Endothelial cell of umbilical vein (primary cell): ENCODE measurements around the gene VPS8. TPM values are rescaled to one million over a fixed set of nuclear protein-coding genes. Genes with fewer than 3 reads are reported as not detected.

Experiments
- BruUV-seq: library from RNA; stranded (reverse); fragments of 400-500 nt; replicated peaks from 2 replicates; lab custom pipeline; 2021; lab: Mats Ljungman, UMichigan
- CTCF ChIA-PET: fragments of 300-600, 350-600 bp; sonication (Branson Sonifier 250); formaldehyde crosslinking; loops from one replicate; lab custom pipeline; 2021; ENCODE audit warnings: antibody characterized with exemption, inconsistent platforms; lab: Charles Lee
- POLR2A ChIA-PET: fragments of 300-600, 350-600 bp; sonication (Branson Sonifier 250); formaldehyde crosslinking; loops from one replicate; lab custom pipeline; 2021; ENCODE audit warnings: antibody characterized with exemption, inconsistent platforms; lab: Charles Lee
- DNase-seq: peaks from one replicate; pipeline ENCODE4 v3.0.0-alpha.2; 2011; ENCODE audit warnings: low read depth, low spot score
- FAIRE-seq: peaks from 2 replicates; lab custom pipeline; 2011; peaks lifted over from hg19 to GRCh38; lab: Jason Lieb, UNC
- H2AFZ ChIP-seq: 2 replicates; pipeline ENCODE4 v1.6.0; 2012; ENCODE audit warnings: low read depth, low read length, control low read depth, inconsistent platforms
- H3K27ac ChIP-seq: 2 replicates; pipeline ENCODE4 v1.5.1; 2011; ENCODE audit warnings: low read depth, mild to moderate bottlenecking, control low read depth, low read length, moderate library complexity; ENCODE audit not compliant: insufficient read depth
- H3K27me3 ChIP-seq, 2 experiments: 2 replicates each; pipeline versions ENCODE4 v1.6.0 to v1.6.1; 2011; ENCODE audit warnings: low read length in 2 of 2, mixed read lengths in 1 of 2; ENCODE audit not compliant: control insufficient read depth in 2 of 2, insufficient read depth in 2 of 2
- H3K36me3 ChIP-seq, 2 experiments: 2 replicates in 1 of 2; 3 replicates in 1 of 2; pipeline ENCODE4 v1.5.1; 2011; ENCODE audit warnings: low read length in 2 of 2, mild to moderate bottlenecking in 1 of 2, moderate library complexity in 1 of 2; ENCODE audit not compliant: control insufficient read depth in 2 of 2, insufficient read depth in 2 of 2; ENCODE audit errors: extremely low read depth in 1 of 2
- H3K4me1 ChIP-seq: 3 replicates; pipeline ENCODE4 v1.5.1; 2011; ENCODE audit warnings: mild to moderate bottlenecking, low read length; ENCODE audit not compliant: control insufficient read depth, insufficient read depth; ENCODE audit errors: extremely low read depth
- H3K4me2 ChIP-seq: 2 replicates; pipeline ENCODE4 v1.6.1; 2011; ENCODE audit warnings: low read length, control low read depth, mixed read lengths; ENCODE audit not compliant: insufficient read depth
- H3K4me3 ChIP-seq, 3 experiments: fragments of 200-600 bp in 1 of 3; sonication (generic), shearing (Covaris generic) in 1 of 3; replicated peaks in 1 of 3; 2 replicates each; pipeline ENCODE4 v1.5.1; 2011 to 2016; ENCODE audit warnings: control low read depth in 3 of 3, low read length in 3 of 3, mild to moderate bottlenecking in 2 of 3, inconsistent platforms in 1 of 3, low read depth in 1 of 3, moderate library complexity in 1 of 3; ENCODE audit not compliant: insufficient read depth in 1 of 3
- H3K79me2 ChIP-seq: 2 replicates; pipeline ENCODE4 v1.6.0; 2012; ENCODE audit warnings: low read length, inconsistent platforms; ENCODE audit not compliant: control insufficient read depth, insufficient read depth
- H3K9ac ChIP-seq: replicated peaks from 2 replicates; pipeline ENCODE3; 2011; ENCODE audit warnings: low read length, control low read depth; ENCODE audit not compliant: insufficient read depth; ENCODE audit errors: extremely low read depth
- H3K9me1 ChIP-seq: replicated peaks from 3 replicates; pipeline ENCODE4 v1.6.0; 2011; ENCODE audit warnings: mild to moderate bottlenecking, low read length; ENCODE audit not compliant: control insufficient read depth, insufficient read depth; ENCODE audit errors: extremely low read depth
- H3K9me3 ChIP-seq: replicated peaks from 2 replicates; pipeline ENCODE4 v1.5.1; 2012; ENCODE audit warnings: low read length, inconsistent platforms; ENCODE audit not compliant: control insufficient read depth, insufficient read depth
- H4K20me1 ChIP-seq: replicated peaks from 2 replicates; pipeline ENCODE3; 2011; ENCODE audit warnings: mild to moderate bottlenecking, low read length; ENCODE audit not compliant: control insufficient read depth, insufficient read depth; ENCODE audit errors: extremely low read depth
- CTCF ChIP-seq, 2 donors: IDR thresholded peaks; 1 replicate in 1 of 2; 2 replicates in 1 of 2; pipeline ENCODE4 v1.5.1; 2011; ENCODE audit warnings: low read length in 2 of 2, mild to moderate bottlenecking in 2 of 2, moderate library complexity in 2 of 2, control low read depth in 1 of 2, inconsistent platforms in 1 of 2, low read depth in 1 of 2; ENCODE audit not compliant: insufficient read depth in 1 of 2; ENCODE audit errors: extremely low read depth in 1 of 2
- EZH2 ChIP-seq: IDR thresholded peaks from 2 replicates; pipeline ENCODE4 v1.6.1; 2012; ENCODE audit warnings: borderline replicate concordance, low read depth, mild to moderate bottlenecking, moderate library complexity, low read length, inconsistent platforms; ENCODE audit not compliant: severe bottlenecking
- FOS ChIP-seq: IDR thresholded peaks from 2 replicates; pipeline ENCODE4 v1.6.1; 2011; ENCODE audit warnings: mild to moderate bottlenecking, low read length, moderate library complexity, borderline replicate concordance; ENCODE audit not compliant: insufficient read depth
- GATA2 ChIP-seq: IDR thresholded peaks from 2 replicates; pipeline ENCODE4 v1.7.0; 2011; ENCODE audit warnings: low read depth, mild to moderate bottlenecking, moderate library complexity, mixed read lengths, low read length; ENCODE audit not compliant: insufficient read length, insufficient read depth
- JUN ChIP-seq: IDR thresholded peaks from 2 replicates; pipeline ENCODE4 v1.6.1; 2011; ENCODE audit warnings: borderline replicate concordance, low read depth; ENCODE audit not compliant: insufficient read length, insufficient read depth
- MAX ChIP-seq: IDR thresholded peaks from 2 replicates; pipeline ENCODE4 v1.6.1; 2011; ENCODE audit not compliant: insufficient read depth, insufficient read length
- MYC ChIP-seq: IDR thresholded peaks from one replicate; pipeline ENCODE4 v1.6.1; 2011; ENCODE audit warnings: mild to moderate bottlenecking, low read depth, low read length
- POLR2A ChIP-seq: IDR thresholded peaks from 2 replicates; pipeline ENCODE4 v1.6.1; 2012; ENCODE audit warnings: low read depth, mild to moderate bottlenecking, control low read depth, low read length
- POLR2AphosphoS5 ChIP-seq: IDR thresholded peaks from 2 replicates; pipeline ENCODE4 v1.6.1; 2012; ENCODE audit warnings: low read depth, mild to moderate bottlenecking, control low read depth, low read length, moderate library complexity; ENCODE audit not compliant: insufficient read depth
- dilution Hi-C: fragments of 300-500 bp; cut with MboI; formaldehyde crosslinking; loops from one replicate; pipeline ENCODE4 v1.15.0; 2019; ENCODE audit warnings: low sequenced_read_pairs; ENCODE audit not compliant: extremely low pct_ligation_motif_present
- intact Hi-C: fragments of 100-400 bp; cut with micrococcal nuclease; formaldehyde crosslinking; loops from one replicate; pipeline ENCODE4 v1.10.0; 2022
- polyA plus RNA-seq, 4 experiments: library from polyadenylated mRNA; depleted of rRNA in 3 of 4; stranded (reverse) in 3 of 4; unstranded in 1 of 4; fragments of >200 nt; gene quantifications; 2 replicates each; pipeline versions ENCODE4 v1.2.1 to v1.2.3, GENCODE V29; 2011 to 2012; ENCODE audit warnings: missing spikeins in 1 of 4
- total RNA-seq: library from RNA; stranded (reverse); gene quantifications from 2 replicates; pipeline ENCODE4 v1.2.3, GENCODE V29; 2021

Gene VPS8
- total and polyA plus RNA-seq, 2 donors (not counting 3 experiments of a cell fraction or from before 2014, with no cell fraction given): 13.7 to 51.6 TPM

- Histone ChIP-seq H3K9me3 (no peaks in the 10 kb centered on the region), H4K20me1 (no peaks in the 10 kb centered on the region), H2AFZ (no peak overlapping the region), H3K4me3 (no peak overlapping the region), H3K4me1 (peaks cover 28% of the 10 kb centered on the region), H3K9me1 (no peaks in the 10 kb centered on the region), H3K9ac (no peak overlapping the region), H3K4me2 (no peak overlapping the region), H3K27me3 (no peaks in the 10 kb centered on the region), H3K79me2 (no peaks in the 10 kb centered on the region), H3K36me3 (no peaks in the 10 kb centered on the region), H3K27ac (no peak overlapping the region)
- dilution Hi-C loops (no loop called here), intact Hi-C loops (no loop called here)
- POLR2A ChIA-PET: interaction anchor here (0.6 kb wide), 1 partner anchor 11 kb away, joined by 3 read pairs; no protein-coding TSS in a partner anchor
- CTCF ChIA-PET: no interaction called here
- no peak for TF ChIP-seq MYC
- TF ChIP-seq POLR2AphosphoS5: no peak
- TF ChIP-seq EZH2: no peak
- TF ChIP-seq POLR2A: no peak
- TF ChIP-seq MAX: no peak
- TF ChIP-seq GATA2: no peak
- no peak for TF ChIP-seq CTCF (IDR thresholded peaks at IDR 0.05; ENCODE audit: extremely low read depth in 1 of 2, insufficient read depth in 1 of 2, low read depth in 1 of 2, low read length in 2 of 2)
- no peak for TF ChIP-seq JUN
- no peak for TF ChIP-seq FOS
- no peak for DNase-seq
- BruUV-seq: no TSS peak
- no peak for FAIRE-seq
Observed at GRCh38 chr3:185042312-185043050, 230.5 kb downstream of the VPS8 start.
